ENCODE measurements around the gene LRRC14B. TPM values are rescaled to one million over a fixed set of nuclear protein-coding genes. Genes with fewer than 3 reads are reported as not detected.
"Not testable (repeated sequence)": the region's sequence is repeated elsewhere in the genome, so short reads cannot be mapped to it uniquely, and the experiment has no call there.

Gene LRRC14B
- total and polyA plus RNA-seq, 4 donors: not detected

GRCh38 chr5:227375-227774, 36.1 kb downstream of the LRRC14B start:
- H3K36me3 ChIP-seq (ENCODE audit: control insufficient read depth in 1 of 2, insufficient read depth in 2 of 2, low read length in 1 of 2): peaks cover 3 to 13% of the 10 kb centered on the region in 2 donors
- not testable (repeated sequence) for ATAC-seq (ENCODE audit: low FRiP score); H3K4me3 ChIP-seq (ENCODE audit: low read length in 2 of 2); H3K9me3 ChIP-seq (ENCODE audit: control insufficient read depth, low read length); H3K27me3 ChIP-seq (ENCODE audit: control insufficient read depth in 1 of 2, insufficient read depth in 2 of 2, low read length in 1 of 2); H3K4me1 ChIP-seq (ENCODE audit: control insufficient read depth in 1 of 2, insufficient read depth in 2 of 2, low read length in 2 of 2); H3K27ac ChIP-seq (ENCODE audit: low read depth in 1 of 2, low read length in 2 of 2)
- DNase-seq: peak in 1 of 2 donors; percentile 42
- WGBS, 2 donors: 91 to 97% methylated on average over 10 to 16 of the region's 17 CpGs
- intact Hi-C loops (cut with DNase I): loop anchor here in 1 of 2 donors (10.0 kb wide), 1 partner anchor 47 kb away; the partner anchor contains the start of gene PDCD6

- DNase-seq (no peak), ATAC-seq (ENCODE audit: low FRiP score) (no peak)
- Histone ChIP-seq H3K27me3 (ENCODE audit: control insufficient read depth in 1 of 2, insufficient read depth in 2 of 2, low read length in 1 of 2) (no peaks in the 10 kb centered on the region), H3K9me3 (ENCODE audit: control insufficient read depth, low read length) (no peaks in the 10 kb centered on the region), H3K4me1 (ENCODE audit: control insufficient read depth in 1 of 2, insufficient read depth in 2 of 2, low read length in 2 of 2) (no peaks in the 10 kb centered on the region), H3K36me3 (ENCODE audit: control insufficient read depth in 1 of 2, insufficient read depth in 2 of 2, low read length in 1 of 2) (peaks cover 4 to 13% of the 10 kb centered on the region in 2 donors), H3K4me3 (ENCODE audit: low read length in 2 of 2) (no peak overlapping the region), H3K27ac (ENCODE audit: low read depth in 1 of 2, low read length in 2 of 2) (no peak overlapping the region)
- intact Hi-C loops (cut with DNase I): loop anchor here in 1 of 2 donors (10.0 kb wide), 1 partner anchor 46 kb away; the partner anchor contains the start of gene PDCD6
- WGBS, 2 donors: 64 to 92% methylated on average over 3 of the region's 3 CpGs
Observed at GRCh38 chr5:228886-229285, 37.6 kb downstream of the LRRC14B start.

- intact Hi-C loops (cut with DNase I): no loop called here
- no peak overlapping the region for H3K27ac ChIP-seq (ENCODE audit: low read depth in 1 of 2, low read length in 2 of 2)
- peaks cover 3 to 17% of the 10 kb centered on the region in 2 donors for H3K36me3 ChIP-seq (ENCODE audit: control insufficient read depth in 1 of 2, insufficient read depth in 2 of 2, low read length in 1 of 2)
- H3K4me3 ChIP-seq (ENCODE audit: low read length in 2 of 2): no peak overlapping the region
- no peaks in the 10 kb centered on the region for H3K4me1 ChIP-seq (ENCODE audit: control insufficient read depth in 1 of 2, insufficient read depth in 2 of 2, low read length in 2 of 2)
- H3K27me3 ChIP-seq (ENCODE audit: control insufficient read depth in 1 of 2, insufficient read depth in 2 of 2, low read length in 1 of 2): no peaks in the 10 kb centered on the region
- DNase-seq (no peak), ATAC-seq (ENCODE audit: low FRiP score) (no peak)
- no peaks in the 10 kb centered on the region for H3K9me3 ChIP-seq (ENCODE audit: control insufficient read depth, low read length)
- 95% methylated on average over 14 of the region's 14 CpGs for WGBS, 2 donors
Observed at GRCh38 chr5:230711-231110, 39.4 kb downstream of the LRRC14B start.

- no peaks in the 10 kb centered on the region for H3K27me3 ChIP-seq (ENCODE audit: control insufficient read depth in 1 of 2, insufficient read depth in 2 of 2, low read length in 1 of 2)
- H3K9me3 ChIP-seq (ENCODE audit: control insufficient read depth, low read length): no peaks in the 10 kb centered on the region
- intact Hi-C loops (cut with DNase I): no loop called here
- H3K36me3 ChIP-seq (ENCODE audit: control insufficient read depth in 1 of 2, insufficient read depth in 2 of 2, low read length in 1 of 2): peaks cover 3 to 17% of the 10 kb centered on the region in 2 donors
- H3K4me3 ChIP-seq (ENCODE audit: low read length in 2 of 2): no peak overlapping the region
- no peak for ATAC-seq (ENCODE audit: low FRiP score)
- DNase-seq: no peak
- 86 to 88% methylated on average over 13 of the region's 13 CpGs for WGBS, 2 donors
- H3K27ac ChIP-seq (ENCODE audit: low read depth in 1 of 2, low read length in 2 of 2): no peak overlapping the region
- no peaks in the 10 kb centered on the region for H3K4me1 ChIP-seq (ENCODE audit: control insufficient read depth in 1 of 2, insufficient read depth in 2 of 2, low read length in 2 of 2)
Observed at GRCh38 chr5:231661-232060, 40.4 kb downstream of the LRRC14B start.

GRCh38 chr5:233426-233825, 42.1 kb downstream of the LRRC14B start:
- intact Hi-C loops (cut with DNase I); H3K4me1 ChIP-seq (ENCODE audit: control insufficient read depth in 1 of 2, insufficient read depth in 2 of 2, low read length in 2 of 2); H3K27ac ChIP-seq (ENCODE audit: low read depth in 1 of 2, low read length in 2 of 2); ATAC-seq (ENCODE audit: low FRiP score); H3K4me3 ChIP-seq (ENCODE audit: low read length in 2 of 2); H3K9me3 ChIP-seq (ENCODE audit: control insufficient read depth, low read length); DNase-seq; H3K27me3 ChIP-seq (ENCODE audit: control insufficient read depth in 1 of 2, insufficient read depth in 2 of 2, low read length in 1 of 2): not testable (repeated sequence)
- WGBS, 2 donors: 96 to 98% methylated on average over 20 of the region's 20 CpGs
- peaks cover 3 to 14% of the 10 kb centered on the region in 2 donors for H3K36me3 ChIP-seq (ENCODE audit: control insufficient read depth in 1 of 2, insufficient read depth in 2 of 2, low read length in 1 of 2)

GRCh38 chr5:234450-234849, 43.2 kb downstream of the LRRC14B start:
- no peaks in the 10 kb centered on the region for H3K27me3 ChIP-seq (ENCODE audit: control insufficient read depth in 1 of 2, insufficient read depth in 2 of 2, low read length in 1 of 2)
- no peaks in the 10 kb centered on the region for H3K4me1 ChIP-seq (ENCODE audit: control insufficient read depth in 1 of 2, insufficient read depth in 2 of 2, low read length in 2 of 2)
- DNase-seq (no peak), ATAC-seq (ENCODE audit: low FRiP score) (no peak)
- WGBS, 2 donors: 92% methylated on average over 8 of the region's 8 CpGs
- H3K4me3 ChIP-seq (ENCODE audit: low read length in 2 of 2): no peak overlapping the region
- H3K9me3 ChIP-seq (ENCODE audit: control insufficient read depth, low read length): no peaks in the 10 kb centered on the region
- H3K36me3 ChIP-seq (ENCODE audit: control insufficient read depth in 1 of 2, insufficient read depth in 2 of 2, low read length in 1 of 2): peaks cover 3 to 12% of the 10 kb centered on the region in 2 donors
- H3K27ac ChIP-seq (ENCODE audit: low read depth in 1 of 2, low read length in 2 of 2): no peak overlapping the region
- intact Hi-C loops (cut with DNase I): no loop called here

GRCh38 chr5:235527-235926, 44.2 kb downstream of the LRRC14B start:
- ATAC-seq (ENCODE audit: low FRiP score); H3K4me3 ChIP-seq (ENCODE audit: low read length in 2 of 2); H3K27me3 ChIP-seq (ENCODE audit: control insufficient read depth in 1 of 2, insufficient read depth in 2 of 2, low read length in 1 of 2); DNase-seq; H3K27ac ChIP-seq (ENCODE audit: low read depth in 1 of 2, low read length in 2 of 2); intact Hi-C loops (cut with DNase I); H3K9me3 ChIP-seq (ENCODE audit: control insufficient read depth, low read length); H3K4me1 ChIP-seq (ENCODE audit: control insufficient read depth in 1 of 2, insufficient read depth in 2 of 2, low read length in 2 of 2): not testable (repeated sequence)
- H3K36me3 ChIP-seq (ENCODE audit: control insufficient read depth in 1 of 2, insufficient read depth in 2 of 2, low read length in 1 of 2): peaks cover 3 to 14% of the 10 kb centered on the region in 2 donors
- 95 to 96% methylated on average over 7 of the region's 9 CpGs for whole genome bisulfite sequencing, 2 donors

GRCh38 chr5:237931-238330, 46.6 kb downstream of the LRRC14B start:
- H3K27ac ChIP-seq (ENCODE audit: low read depth in 1 of 2, low read length in 2 of 2); H3K4me1 ChIP-seq (ENCODE audit: control insufficient read depth in 1 of 2, insufficient read depth in 2 of 2, low read length in 2 of 2); H3K9me3 ChIP-seq (ENCODE audit: control insufficient read depth, low read length); ATAC-seq (ENCODE audit: low FRiP score); H3K4me3 ChIP-seq (ENCODE audit: low read length in 2 of 2); DNase-seq; H3K36me3 ChIP-seq (ENCODE audit: control insufficient read depth in 1 of 2, insufficient read depth in 2 of 2, low read length in 1 of 2); intact Hi-C loops (cut with DNase I); H3K27me3 ChIP-seq (ENCODE audit: control insufficient read depth in 1 of 2, insufficient read depth in 2 of 2, low read length in 1 of 2): not testable (repeated sequence)
- 95% methylated on average over 8 of the region's 8 CpGs for WGBS, 2 donors

- ATAC-seq (ENCODE audit: low FRiP score); H3K27me3 ChIP-seq (ENCODE audit: control insufficient read depth in 1 of 2, insufficient read depth in 2 of 2, low read length in 1 of 2); H3K4me3 ChIP-seq (ENCODE audit: low read length in 2 of 2); H3K36me3 ChIP-seq (ENCODE audit: control insufficient read depth in 1 of 2, insufficient read depth in 2 of 2, low read length in 1 of 2); DNase-seq; intact Hi-C loops (cut with DNase I); H3K4me1 ChIP-seq (ENCODE audit: control insufficient read depth in 1 of 2, insufficient read depth in 2 of 2, low read length in 2 of 2); H3K9me3 ChIP-seq (ENCODE audit: control insufficient read depth, low read length); H3K27ac ChIP-seq (ENCODE audit: low read depth in 1 of 2, low read length in 2 of 2): not testable (repeated sequence)
- WGBS, 2 donors: 96 to 97% methylated on average over 7 of the region's 7 CpGs
Observed at GRCh38 chr5:240550-240949, 49.3 kb downstream of the LRRC14B start.

Measured in aorta (tissue), 5 donors.